ENCODE results near the gene ZNF765.

- no peak for TF ChIP-seq CTCF (IDR thresholded peaks at IDR 0.05)
- no peak for TF ChIP-seq POLR2A (IDR thresholded peaks at IDR 0.05)
- no peak for TF ChIP-seq POLR2AphosphoS5 (IDR thresholded peaks at IDR 0.05)
- TF ChIP-seq EP300 (IDR thresholded peaks at IDR 0.05) = no peak
These were observed 1.5 kb downstream of the ZNF765 start for GRCh38 chr19:53396525-53396868.

Measured in upper lobe of left lung (tissue), 4 donors.